PC-9 (cell line): Measurements from ENCODE around the gene ASB1. TPM values are rescaled to one million over a fixed set of nuclear protein-coding genes. Genes with fewer than 3 reads are reported as not detected.

Experiments used
- BruUV-seq: library from RNA; stranded (reverse); fragments of 400-500 nt; replicated peaks from 2 replicates; lab custom pipeline; 2021; lab: Mats Ljungman, UMichigan
- CTCF ChIA-PET: fragments of 300-600 bp; sonication (Branson Sonifier 250); formaldehyde crosslinking; loops from one replicate; lab custom pipeline; 2022; ENCODE audit warnings: antibody characterized with exemption; lab: Charles Lee
- POLR2A ChIA-PET: fragments of 300-600 bp; sonication (Branson Sonifier 250); formaldehyde crosslinking; loops from one replicate; lab custom pipeline; 2022; ENCODE audit warnings: antibody characterized with exemption; ENCODE audit not compliant: unreplicated experiment; lab: Charles Lee
- DNase-seq, 2 experiments: peaks; one replicate each; pipeline versions ENCODE4 v3.0.0 to v3.0.0-alpha.2; 2015 to 2022; ENCODE audit warnings: mixed read lengths in 1 of 2
- H2AFZ ChIP-seq: fragments of 200-600 bp; sonication (generic); 2 replicates; pipeline ENCODE4 v1.8.1; 2017; ENCODE audit warnings: antibody characterized with exemption
- H3F3A ChIP-seq: fragments of 200-600 bp; sonication (generic); 2 replicates; pipeline ENCODE4 v1.8.1; 2017; ENCODE audit warnings: antibody characterized with exemption, mild to moderate bottlenecking, low read depth; ENCODE audit not compliant: insufficient read depth
- H3K27ac ChIP-seq: fragments of 200-600 bp; sonication (generic); 2 replicates; pipeline ENCODE4 v1.6.1; 2016; ENCODE audit warnings: mixed run types
- H3K27me3 ChIP-seq: fragments of 200-600 bp; sonication (generic); 2 replicates; pipeline ENCODE4 v1.6.1; 2016; ENCODE audit warnings: low read depth, mixed run types; ENCODE audit not compliant: insufficient read depth
- H3K36me3 ChIP-seq: fragments of 200-600 bp; sonication (generic); 2 replicates; pipeline ENCODE4 v1.6.1; 2016; ENCODE audit warnings: low read depth, mixed run types
- H3K4me1 ChIP-seq: fragments of 200-600 bp; sonication (generic); replicated peaks from 2 replicates; pipeline ENCODE4 v1.6.1; 2016; ENCODE audit warnings: mixed run types; ENCODE audit not compliant: insufficient read depth
- H3K4me2 ChIP-seq: fragments of 200-600 bp; sonication (generic); 2 replicates; pipeline ENCODE4 v1.6.1; 2017; ENCODE audit warnings: mixed run types
- H3K4me3 ChIP-seq: fragments of 200-600 bp; sonication (generic); 2 replicates; pipeline ENCODE4 v1.6.1; 2016; ENCODE audit warnings: mixed run types
- H3K79me2 ChIP-seq: fragments of 200-600 bp; sonication (generic); 2 replicates; pipeline ENCODE4 v1.6.1; 2017; ENCODE audit warnings: low read depth, mixed run types
- H3K9me2 ChIP-seq: fragments of 200-600 bp; sonication (generic); 2 replicates; pipeline ENCODE4 v1.8.1; 2017; ENCODE audit warnings: mild to moderate bottlenecking; ENCODE audit not compliant: insufficient read depth
- H3K9me3 ChIP-seq: fragments of 200-600 bp; sonication (generic); 2 replicates; pipeline ENCODE4 v1.8.1; 2016; ENCODE audit warnings: low read depth; ENCODE audit not compliant: insufficient read depth
- H4K20me1 ChIP-seq: fragments of 200-600 bp; sonication (generic); 2 replicates; pipeline ENCODE4 v1.8.1; 2017; ENCODE audit not compliant: insufficient read depth
- CTCF ChIP-seq: fragments of 200-600 bp; sonication (generic); conservative IDR thresholded peaks from 2 replicates; pipeline ENCODE4 v1.6.1; 2017; ENCODE audit warnings: mixed run types, antibody characterized with exemption, mild to moderate bottlenecking, moderate library complexity
- EZH2 ChIP-seq: fragments of 200-600 bp; sonication (generic); IDR thresholded peaks from 2 replicates; pipeline ENCODE4 v1.8.0; 2017; ENCODE audit warnings: antibody characterized with exemption, low read depth
- intact Hi-C: fragments of 100-400 bp; cut with micrococcal nuclease; formaldehyde crosslinking; loops from one replicate; pipeline ENCODE4 v1.10.0; 2022; ENCODE audit not compliant: unreplicated experiment
- total RNA-seq: library from RNA; stranded (reverse); gene quantifications from 2 replicates; pipeline ENCODE4 v1.2.3, GENCODE V29; 2021

ASB1 gene
- total RNA-seq, 1 experiment from 2014 or later: 56.7 TPM

- Histone ChIP-seq H3K4me1 (peaks cover 26% of the 10 kb centered on the region), H3K9me2 (no peaks in the 10 kb centered on the region), H4K20me1 (no peaks in the 10 kb centered on the region), H3K4me2 (no peak overlapping the region), H3K27me3 (no peaks in the 10 kb centered on the region), H3F3A (peaks cover 25% of the 10 kb centered on the region), H3K79me2 (no peaks in the 10 kb centered on the region), H3K36me3 (no peaks in the 10 kb centered on the region), H2AFZ (no peak overlapping the region), H3K27ac (no peak overlapping the region), H3K9me3 (no peaks in the 10 kb centered on the region), H3K4me3 (no peak overlapping the region)
- BruUV-seq: no TSS peak
- ChIA-PET CTCF (no interaction called here), POLR2A (no interaction called here)
- TF ChIP-seq CTCF (no peak), EZH2 (no peak)
- intact Hi-C loops: loop anchor here (5.0 kb wide), 1 partner anchor 43 kb away; the partner anchor contains the start of gene ASB1
- DNase-seq: no peak
Measured at GRCh38 chr2:238383743-238384380, 42.9 kb upstream of the ASB1 start.

- BruUV-seq: no TSS peak
- POLR2A ChIA-PET: interaction anchor here (0.6 kb wide), 1 partner anchor 77 kb away, joined by 7 read pairs; no protein-coding TSS in a partner anchor
Measured at GRCh38 chr2:238387332-238387731, 39.4 kb upstream of the ASB1 start.

GRCh38 chr2:238388794-238389193 lies 37.9 kb upstream of the ASB1 start:
- H3K9me3 ChIP-seq: no peaks in the 10 kb centered on the region
- no TSS peak for BruUV-seq
- no peak overlapping the region for H2AFZ ChIP-seq
- no peak for TF ChIP-seq CTCF
- no peak for TF ChIP-seq EZH2
- intact Hi-C loops: no loop called here
- no peaks in the 10 kb centered on the region for H4K20me1 ChIP-seq
- no peak overlapping the region for H3K4me3 ChIP-seq
- H3K4me1 ChIP-seq: no peaks in the 10 kb centered on the region
- no peak overlapping the region for H3K27ac ChIP-seq
- no peaks in the 10 kb centered on the region for H3K36me3 ChIP-seq
- CTCF ChIA-PET: no interaction called here
- no peak for DNase-seq
- POLR2A ChIA-PET: interaction anchor here (0.5 kb wide), 1 partner anchor 352 kb away, joined by 4 read pairs; no protein-coding TSS in a partner anchor
- H3K9me2 ChIP-seq: no peaks in the 10 kb centered on the region
- no peaks in the 10 kb centered on the region for H3K27me3 ChIP-seq
- peaks cover 6% of the 10 kb centered on the region; the same call in 1 of the 2 replicates for H3F3A ChIP-seq
- no peaks in the 10 kb centered on the region for H3K79me2 ChIP-seq
- no peak overlapping the region for H3K4me2 ChIP-seq

More at GRCh38 chr2:238387332-238387731, 39.4 kb upstream of the ASB1 start:
- Histone ChIP-seq H2AFZ (no peak overlapping the region), H3K4me2 (no peak overlapping the region), H3K27ac (no peak overlapping the region), H3K4me1 (no peaks in the 10 kb centered on the region), H3K36me3 (no peaks in the 10 kb centered on the region), H3F3A (peaks cover 6% of the 10 kb centered on the region; the same call in 1 of the 2 replicates), H3K9me2 (no peaks in the 10 kb centered on the region), H3K9me3 (no peaks in the 10 kb centered on the region), H3K27me3 (no peaks in the 10 kb centered on the region), H4K20me1 (no peaks in the 10 kb centered on the region), H3K79me2 (no peaks in the 10 kb centered on the region), H3K4me3 (no peak overlapping the region)
- CTCF ChIA-PET: interaction anchor here (0.6 kb wide), 1 partner anchor 26 kb away, joined by 7 read pairs; no protein-coding TSS in a partner anchor
- intact Hi-C loops: no loop called here
- no peak for TF ChIP-seq CTCF
- no peak for TF ChIP-seq EZH2
- no peak for DNase-seq
